HepG2 (cell line): Measurements from ENCODE around the gene SLC13A3. TPM values are rescaled to one million over a fixed set of nuclear protein-coding genes. Genes with fewer than 3 reads are reported as not detected.

Source experiments
- AGO2 ChIP-seq: fragments of 200-400 bp; formaldehyde crosslinking; optimal IDR thresholded peaks from 2 replicates; pipeline ENCODE3; 2017; ENCODE audit warnings: mild to moderate bottlenecking, low read depth, low read length, moderate library complexity
- ATF5 ChIP-seq: sonication (generic); formaldehyde crosslinking; IDR thresholded peaks from 2 replicates; pipeline ENCODE4 v1.4.0; 2020; ENCODE audit warnings: mild to moderate bottlenecking, low read depth, missing genetic modification reagents
- NCOA5 ChIP-seq: sonication (generic); formaldehyde crosslinking; IDR thresholded peaks from 2 replicates; pipeline ENCODE4 v1.4.0; 2020; ENCODE audit warnings: missing genetic modification reagents
- NFKB2 ChIP-seq: sonication (generic); formaldehyde crosslinking; IDR thresholded peaks from 2 replicates; pipeline ENCODE4 v1.4.0; 2020; ENCODE audit warnings: missing genetic modification reagents, borderline replicate concordance
- POLR2G ChIP-seq: fragments of 200-400 bp; formaldehyde crosslinking; IDR thresholded peaks from 2 replicates; pipeline ENCODE4 v1.6.1; 2018; ENCODE audit warnings: mild to moderate bottlenecking, low read depth, low read length, moderate library complexity
- THAP8 ChIP-seq: sonication (generic); formaldehyde crosslinking; IDR thresholded peaks from 2 replicates; pipeline ENCODE4 v1.5.1; 2020; ENCODE audit warnings: missing genetic modification reagents, mild to moderate bottlenecking, borderline replicate concordance
- ZBTB40 ChIP-seq, 2 experiments: fragments of 450-650 bp in 1 of 2; sonication (generic) in 1 of 2; formaldehyde crosslinking in 1 of 2; IDR thresholded peaks; 2 replicates each; pipeline versions ENCODE4 v1.6.1 to v1.8.0; 2016 to 2022; ENCODE audit warnings: antibody characterized with exemption in 1 of 2, mild to moderate bottlenecking in 1 of 2, missing genetic modification reagents in 1 of 2
- ZC3H4 ChIP-seq: sonication (generic); formaldehyde crosslinking; IDR thresholded peaks from 2 replicates; pipeline ENCODE4 v1.4.0; 2020; ENCODE audit warnings: missing genetic modification reagents, borderline replicate concordance
- ZNF816 ChIP-seq: sonication (generic); formaldehyde crosslinking; IDR thresholded peaks from 2 replicates; pipeline ENCODE4 v1.8.0; 2022; ENCODE audit warnings: missing genetic modification reagents, mild to moderate bottlenecking, borderline replicate concordance
- polyA plus RNA-seq, 8 experiments: library from polyadenylated mRNA; depleted of rRNA in 3 of 8; stranded (reverse) in 7 of 8; unstranded in 1 of 8; fragments of >200 nt; fragmentation: Illumina TruSeq in 4 of 8; extraction: Trizol in 4 of 8; gene quantifications; 2 replicates each; pipeline versions ENCODE4 v1.2.1 to v1.2.3, GENCODE V29; 2011 to 2016; ENCODE audit warnings: low read depth in 4 of 8, missing spikeins in 1 of 8, mixed read lengths in 1 of 8; ENCODE audit not compliant: insufficient read depth in 1 of 8
- total RNA-seq, 5 experiments: library from RNA; depleted of rRNA; stranded (reverse); fragments of >200 nt; fragmentation: Illumina TruSeq; extraction: Trizol; gene quantifications; 2 replicates each; pipeline ENCODE4 v1.2.3, GENCODE V29; 2016; ENCODE audit warnings: low read depth in 1 of 5
- TF ChIP-seq, protein P1 (sequence below): sonication (generic); formaldehyde crosslinking; conservative IDR thresholded peaks from 2 replicates; pipeline ENCODE4 v1.4.0; 2020; ENCODE audit warnings: missing genetic modification reagents
- TF ChIP-seq, protein P2 (sequence below): sonication (generic); formaldehyde crosslinking; IDR thresholded peaks from 2 replicates; pipeline ENCODE4 v1.5.0; 2020; ENCODE audit warnings: missing genetic modification reagents

SLC13A3 gene
- total and polyA plus RNA-seq, 2 of the 13 experiments (the other 11 are each of a cell fraction or from before 2014, with no cell fraction given), result 66.5 to 76.0 TPM

GRCh38 chr20:46651091-46651962, at the start of gene SLC13A3 (continued):
- TF ChIP-seq ZNF816 (CRISPR knock-in tag) (0 out of 2 replicates have a peak, but pooled peaks have one; percentile 45), NFKB2 (CRISPR knock-in tag) (peak; percentile 92; the same call in 1 of the 2 replicates), ZBTB40 (IDR thresholded peaks at IDR 0.05) (no peak), ZBTB40 (CRISPR knock-in tag; IDR thresholded peaks at IDR 0.05) (peak; percentile 62; the same call in 1 of the 2 replicates), NCOA5 (no peak), THAP8 (CRISPR knock-in tag) (0 out of 2 replicates have a peak, but pooled peaks have one; percentile 81), AGO2 (peak; percentile 96), ZC3H4 (CRISPR knock-in tag) (no peak; the same call in none of the 2 replicates), ATF5 (CRISPR knock-in tag) (peak; percentile 48), POLR2G (peak; percentile 100)
- TF ChIP-seq, protein P1, sequence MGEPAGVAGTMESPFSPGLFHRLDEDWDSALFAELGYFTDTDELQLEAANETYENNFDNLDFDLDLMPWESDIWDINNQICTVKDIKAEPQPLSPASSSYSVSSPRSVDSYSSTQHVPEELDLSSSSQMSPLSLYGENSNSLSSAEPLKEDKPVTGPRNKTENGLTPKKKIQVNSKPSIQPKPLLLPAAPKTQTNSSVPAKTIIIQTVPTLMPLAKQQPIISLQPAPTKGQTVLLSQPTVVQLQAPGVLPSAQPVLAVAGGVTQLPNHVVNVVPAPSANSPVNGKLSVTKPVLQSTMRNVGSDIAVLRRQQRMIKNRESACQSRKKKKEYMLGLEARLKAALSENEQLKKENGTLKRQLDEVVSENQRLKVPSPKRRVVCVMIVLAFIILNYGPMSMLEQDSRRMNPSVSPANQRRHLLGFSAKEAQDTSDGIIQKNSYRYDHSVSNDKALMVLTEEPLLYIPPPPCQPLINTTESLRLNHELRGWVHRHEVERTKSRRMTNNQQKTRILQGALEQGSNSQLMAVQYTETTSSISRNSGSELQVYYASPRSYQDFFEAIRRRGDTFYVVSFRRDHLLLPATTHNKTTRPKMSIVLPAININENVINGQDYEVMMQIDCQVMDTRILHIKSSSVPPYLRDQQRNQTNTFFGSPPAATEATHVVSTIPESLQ (CRISPR knock-in tag), result no peak; the same call in 1 of the 2 replicates
- TF ChIP-seq, protein P2, sequence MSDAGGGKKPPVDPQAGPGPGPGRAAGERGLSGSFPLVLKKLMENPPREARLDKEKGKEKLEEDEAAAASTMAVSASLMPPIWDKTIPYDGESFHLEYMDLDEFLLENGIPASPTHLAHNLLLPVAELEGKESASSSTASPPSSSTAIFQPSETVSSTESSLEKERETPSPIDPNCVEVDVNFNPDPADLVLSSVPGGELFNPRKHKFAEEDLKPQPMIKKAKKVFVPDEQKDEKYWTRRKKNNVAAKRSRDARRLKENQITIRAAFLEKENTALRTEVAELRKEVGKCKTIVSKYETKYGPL (CRISPR knock-in tag), result no peak
